ENCODE results near the gene CCNL1. TPM values are rescaled to one million over a fixed set of nuclear protein-coding genes. Genes with fewer than 3 reads are reported as not detected.

CCNL1 gene
- total RNA-seq, 1 experiment from 2014 or later: 118 TPM

DNA sequence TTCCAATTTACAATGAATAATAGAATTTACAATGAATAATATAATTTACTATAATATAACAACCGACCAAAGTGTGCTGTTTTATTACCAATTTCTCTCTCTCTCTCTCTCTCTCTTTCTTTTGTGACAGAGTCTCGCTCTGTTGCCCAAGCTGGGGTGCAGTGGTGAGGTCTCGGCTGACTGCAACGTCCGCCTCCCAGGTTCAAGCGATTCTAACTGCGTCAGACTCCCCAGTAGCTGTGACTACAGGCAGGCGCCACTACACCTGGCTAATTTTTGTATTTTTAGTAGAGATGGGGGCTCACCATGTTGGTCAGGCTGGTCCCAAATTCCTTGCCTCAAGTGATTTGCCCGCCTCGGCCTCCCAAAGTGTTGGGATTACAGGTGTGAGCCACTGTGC, 17.0 kb upstream of the CCNL1 start:
- ChIA-PET POLR2A (interaction anchor here (0.7 to 1.0 kb wide), 2 partner anchors 14 to 25 kb away, joined by 3 to 8 read pairs; no protein-coding TSS in a partner anchor), CTCF (interaction anchor here (0.6 kb wide), 1 partner anchor 26 kb away, joined by 4 read pairs; no protein-coding TSS in a partner anchor)
- no peaks in the 10 kb centered on the region for H3K9me3 ChIP-seq (ENCODE audit: control insufficient read depth, insufficient read depth, low read depth, low read length)
- H3K4me1 ChIP-seq (ENCODE audit: control insufficient read depth, insufficient read depth, low read length): peaks cover 14% of the 10 kb centered on the region
- BruUV-seq (replicated peaks): no TSS peak
- in situ Hi-C loops (cut with HindIII; ENCODE audit: low pct_unique_long_range_greater_than_20kb, low sequenced_read_pairs) (no loop called here), intact Hi-C loops (cut with micrococcal nuclease; ENCODE audit: unreplicated experiment) (no loop called here)
- DNase-seq (ENCODE audit: low read depth, low spot score) (no peak), ATAC-seq (no peak)
- TF ChIP-seq SIN3A (IDR thresholded peaks at IDR 0.05; ENCODE audit: borderline replicate concordance, insufficient read depth, low read depth, low read length) (no peak), TCF7L2 (IDR thresholded peaks at IDR 0.05; ENCODE audit: low read depth, low read length) (no peak), CTCF (IDR thresholded peaks at IDR 0.05) (no peak), POLR2AphosphoS5 (IDR thresholded peaks at IDR 0.05; ENCODE audit: low read depth, low read length) (no peak), REST (IDR thresholded peaks at IDR 0.05; ENCODE audit: insufficient read depth in 1 of 2, low read depth in 2 of 2, low read length in 1 of 2) (no peak)
- H3K27ac ChIP-seq (ENCODE audit: low read length): no peak overlapping the region
- no peak overlapping the region for H3K4me3 ChIP-seq (ENCODE audit: low read depth in 2 of 2, low read length in 2 of 2)
- no peaks in the 10 kb centered on the region for H3K36me3 ChIP-seq (ENCODE audit: control insufficient read depth, insufficient read depth, low read length)
- H3K27me3 ChIP-seq (ENCODE audit: control insufficient read depth, insufficient read depth, low read length): no peaks in the 10 kb centered on the region

DNA sequence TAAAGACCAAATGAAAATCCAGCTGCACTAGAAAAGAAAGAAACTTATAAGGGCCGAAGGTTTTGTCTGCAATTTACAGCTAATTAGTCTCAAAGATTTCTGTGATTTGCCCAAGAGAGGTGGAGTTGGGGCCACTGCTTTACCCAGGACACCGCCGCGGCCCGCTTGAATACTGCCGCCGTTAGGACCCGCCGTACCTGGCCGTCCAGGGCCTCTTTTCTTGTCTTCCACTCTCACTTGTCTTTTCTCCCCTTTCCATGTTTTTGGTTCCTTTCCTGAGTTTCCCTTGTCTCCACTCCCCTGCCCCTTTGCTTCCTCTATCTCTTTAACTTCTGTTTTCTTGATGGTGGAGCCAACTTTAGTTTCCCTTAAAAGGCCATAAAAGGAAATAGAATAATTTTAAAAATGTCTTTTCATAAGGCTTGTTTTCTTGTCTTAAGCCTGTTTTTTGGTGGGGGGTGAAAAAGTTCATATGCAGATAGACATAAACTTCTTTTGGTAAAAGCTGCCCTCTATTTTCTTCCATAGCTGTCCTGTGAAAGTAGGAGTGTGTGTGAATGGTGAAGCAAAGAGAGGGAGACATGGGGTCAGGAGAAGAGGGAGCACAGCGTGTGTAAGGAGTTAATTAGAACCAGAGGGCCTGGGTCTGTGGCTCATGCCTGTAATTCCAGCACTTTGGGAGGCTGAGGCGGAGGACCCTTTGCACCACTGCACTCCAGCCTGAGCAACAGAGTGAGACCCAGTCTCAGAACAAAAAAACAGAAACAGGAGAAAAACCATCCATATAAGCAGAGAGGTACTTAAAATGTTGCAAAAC, 16.0 kb upstream of the CCNL1 start:
- ChIA-PET CTCF (interaction anchor here (0.5 to 1.3 kb wide), 2 partner anchors 16 to 913 kb away, joined by 3 to 8 read pairs; partner anchors contain the start of gene CCNL1), POLR2A (interaction anchor here (0.7 to 3.4 kb wide), 5 partner anchors 13 to 26 kb away, joined by 3 to 59 read pairs (median 3); partner anchors contain the start of gene CCNL1)
- Histone ChIP-seq H3K27me3 (ENCODE audit: control insufficient read depth, insufficient read depth, low read length) (no peaks in the 10 kb centered on the region), H3K36me3 (ENCODE audit: control insufficient read depth, insufficient read depth, low read length) (no peaks in the 10 kb centered on the region), H3K27ac (ENCODE audit: low read length) (peak overlapping the region; percentile 100), H3K9me3 (ENCODE audit: control insufficient read depth, insufficient read depth, low read depth, low read length) (no peaks in the 10 kb centered on the region), H3K4me3 (ENCODE audit: low read depth in 2 of 2, low read length in 2 of 2) (peak overlapping the region; percentile 77 to 86), H3K4me1 (ENCODE audit: control insufficient read depth, insufficient read depth, low read length) (peaks cover 14% of the 10 kb centered on the region)
- intact Hi-C loops (cut with micrococcal nuclease; ENCODE audit: unreplicated experiment): loop anchor here (1.0 kb wide), 1 partner anchor 16 kb away; the partner anchor contains the start of gene CCNL1
- ATAC-seq: no peak
- no peak for TF ChIP-seq REST (IDR thresholded peaks at IDR 0.05; ENCODE audit: insufficient read depth in 1 of 2, low read depth in 2 of 2, low read length in 1 of 2)
- no peak for TF ChIP-seq TCF7L2 (IDR thresholded peaks at IDR 0.05; ENCODE audit: low read depth, low read length)
- TF ChIP-seq SIN3A (IDR thresholded peaks at IDR 0.05; ENCODE audit: borderline replicate concordance, insufficient read depth, low read depth, low read length): no peak
- no peak for TF ChIP-seq CTCF (IDR thresholded peaks at IDR 0.05)
- TF ChIP-seq POLR2AphosphoS5 (IDR thresholded peaks at IDR 0.05; ENCODE audit: low read depth, low read length): no peak
- no TSS peak for BruUV-seq (replicated peaks)
- DNase-seq (ENCODE audit: low read depth, low spot score): no peak
- in situ Hi-C loops (cut with HindIII; ENCODE audit: low pct_unique_long_range_greater_than_20kb, low sequenced_read_pairs): no loop called here

All from Panc1 (cell line).